Loucy (cell line): ENCODE measurements around the gene RNF103.

Source experiments
- CTCF ChIP-seq: fragments of 200-600 bp; sonication (generic); conservative IDR thresholded peaks from 2 replicates; pipeline ENCODE4 v1.5.1; 2014; ENCODE audit warnings: mild to moderate bottlenecking, antibody characterized with exemption, low read length
- EZH2phosphoT487 ChIP-seq: fragments of 200-600 bp; IDR thresholded peaks from 2 replicates; pipeline ENCODE4 v1.6.1; 2018; ENCODE audit warnings: antibody characterized with exemption, mild to moderate bottlenecking, moderate library complexity, borderline replicate concordance

- TF ChIP-seq CTCF = no peak
- no peak for TF ChIP-seq EZH2phosphoT487
Observed at GRCh38 chr2:86617738-86618137, 5.9 kb downstream of the RNF103 start.
